ENCODE measurements around the gene OSBPL1A. TPM values are rescaled to one million over a fixed set of nuclear protein-coding genes. Genes with fewer than 3 reads are reported as not detected.
A peak's percentile ranks its signal among the peaks of the same experiment; 100 is the strongest.

Gene OSBPL1A
- total RNA-seq, 2 experiments from 2014 or later = 2.9 to 3.4 TPM

GRCh38 chr18:24214913-24215312 lies 182.7 kb downstream of the OSBPL1A start:
- intact Hi-C loops (cut with DNase I, micrococcal nuclease) = no loop called here
- no peaks in the 10 kb centered on the region for H3K36me3 Mint-ChIP-seq (ENCODE audit: low read depth)
- DNase-seq (no peak), ATAC-seq (no peak)
- ChIA-PET POLR2A (no interaction called here), CTCF (interaction anchor here (1.5 kb wide), 1 partner anchor 274 kb away, joined by 5 read pairs; no protein-coding TSS in a partner anchor)
- H3K27me3 Mint-ChIP-seq = no peaks in the 10 kb centered on the region
- no peaks in the 10 kb centered on the region for H3K4me1 Mint-ChIP-seq
- H3K4me3 Mint-ChIP-seq = no peak overlapping the region
- no peaks in the 10 kb centered on the region for H3K9me3 Mint-ChIP-seq (ENCODE audit: low read depth)
- H3K27ac Mint-ChIP-seq = no peak overlapping the region

- POLR2A ChIA-PET = no interaction called here
- Mint-ChIP-seq H3K27me3 (peaks cover 2% of the 10 kb centered on the region), H3K4me3 (no peak overlapping the region), H3K27ac (no peak overlapping the region), H3K36me3 (ENCODE audit: low read depth) (no peaks in the 10 kb centered on the region), H3K4me1 (no peaks in the 10 kb centered on the region), H3K9me3 (ENCODE audit: low read depth) (no peaks in the 10 kb centered on the region)
- CTCF ChIA-PET = interaction anchor here (1.5 kb wide), 1 partner anchor 275 kb away, joined by 5 read pairs; no protein-coding TSS in a partner anchor
- DNase-seq = no peak
- no peak for ATAC-seq
- intact Hi-C loops (cut with DNase I, micrococcal nuclease) = no loop called here
These were observed 183.5 kb downstream of the OSBPL1A start for GRCh38 chr18:24214144-24214543.

DNA sequence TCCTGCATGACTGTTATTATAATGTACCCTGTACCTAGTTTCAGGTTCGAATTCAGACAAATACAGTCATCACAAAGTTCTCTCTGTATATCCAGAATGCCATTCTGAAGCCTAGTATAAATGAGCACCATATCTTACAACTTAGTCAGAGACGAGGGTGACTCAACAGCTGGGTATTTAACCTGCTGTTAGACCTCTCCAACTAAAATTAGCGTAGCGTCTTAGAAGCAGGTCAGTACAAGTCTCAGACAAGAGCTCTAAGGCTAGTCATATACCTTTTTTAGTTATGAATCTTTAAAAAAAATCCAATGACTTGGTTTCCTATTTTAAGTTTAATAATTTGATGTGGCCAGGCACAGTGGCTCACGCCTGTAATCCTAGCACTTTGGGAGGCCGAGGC lies 184.7 kb downstream of the OSBPL1A start:
- ChIA-PET POLR2A (no interaction called here), CTCF (no interaction called here)
- H3K4me3 Mint-ChIP-seq = no peak overlapping the region
- H3K27ac Mint-ChIP-seq = no peak overlapping the region
- ATAC-seq (no peak), DNase-seq (no peak)
- peaks cover 4% of the 10 kb centered on the region for H3K4me1 Mint-ChIP-seq
- H3K36me3 Mint-ChIP-seq (ENCODE audit: low read depth) = no peaks in the 10 kb centered on the region
- H3K9me3 Mint-ChIP-seq (ENCODE audit: low read depth) = no peaks in the 10 kb centered on the region
- intact Hi-C loops (cut with DNase I, micrococcal nuclease) = no loop called here
- H3K27me3 Mint-ChIP-seq = peaks cover 2% of the 10 kb centered on the region

DNA sequence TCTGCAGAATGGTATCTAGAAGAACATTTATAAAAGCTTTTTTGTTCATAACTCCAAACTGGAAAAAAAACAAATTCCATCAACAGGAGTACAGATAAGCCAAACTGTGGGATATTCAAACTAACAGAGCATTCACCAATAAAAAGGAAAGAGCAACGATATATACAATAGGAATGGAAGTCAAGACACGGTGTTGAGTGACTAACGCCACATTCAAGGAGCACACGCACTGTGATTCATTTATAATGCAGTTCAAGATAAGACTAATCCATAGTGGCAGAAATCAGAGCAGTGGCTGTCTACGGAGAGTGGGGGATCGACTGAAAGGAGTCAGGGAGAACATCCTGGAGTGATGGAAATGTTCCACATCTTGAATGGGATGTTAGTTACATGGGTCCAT lies 188.1 kb downstream of the OSBPL1A start:
- CTCF ChIA-PET = no interaction called here
- no peaks in the 10 kb centered on the region for H3K36me3 Mint-ChIP-seq (ENCODE audit: low read depth)
- intact Hi-C loops (cut with DNase I, micrococcal nuclease) = no loop called here
- H3K4me1 Mint-ChIP-seq = peaks cover 4% of the 10 kb centered on the region
- peaks cover 2% of the 10 kb centered on the region for H3K27me3 Mint-ChIP-seq
- no peaks in the 10 kb centered on the region for H3K9me3 Mint-ChIP-seq (ENCODE audit: low read depth)
- no peak overlapping the region for H3K27ac Mint-ChIP-seq
- DNase-seq = no peak
- ATAC-seq = no peak
- H3K4me3 Mint-ChIP-seq = no peak overlapping the region
- POLR2A ChIA-PET = no interaction called here

DNA sequence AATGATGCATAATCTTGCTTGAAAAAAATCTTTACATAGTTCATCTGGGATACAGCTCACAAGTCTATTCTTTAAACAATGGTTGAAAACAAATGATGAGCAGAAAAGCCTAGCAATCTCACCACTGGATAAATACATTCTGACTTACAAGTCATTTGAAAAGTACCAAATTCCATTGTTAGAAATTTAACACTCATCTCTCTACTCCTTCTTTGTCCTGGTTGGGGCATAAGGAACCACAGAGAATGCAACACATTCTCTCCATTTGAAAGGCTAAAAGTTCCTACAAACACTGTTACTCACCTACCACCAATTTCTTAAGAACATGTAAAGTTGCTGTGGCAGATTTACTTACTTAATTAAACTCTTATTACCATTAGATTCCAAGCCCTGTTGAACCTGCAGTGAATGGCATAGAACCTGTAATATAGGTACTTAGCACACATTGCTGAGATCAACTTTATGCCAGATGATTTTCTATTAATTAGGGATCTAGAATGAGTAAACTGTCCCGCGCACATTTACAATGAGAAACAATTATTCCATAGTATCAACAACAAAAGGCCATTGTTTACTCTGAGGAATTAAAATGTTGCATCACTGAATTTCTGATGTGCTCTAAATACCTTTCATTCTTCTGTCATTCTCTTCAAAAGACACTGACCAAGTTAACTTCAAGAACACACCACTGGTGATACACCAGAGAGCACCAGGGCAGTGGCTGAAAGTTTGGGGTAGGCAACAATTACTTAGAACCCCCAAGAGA lies 189.2 kb downstream of the OSBPL1A start:
- H3K9me3 Mint-ChIP-seq (ENCODE audit: low read depth) = no peaks in the 10 kb centered on the region
- intact Hi-C loops (cut with DNase I, micrococcal nuclease) = no loop called here
- peaks cover 2% of the 10 kb centered on the region for H3K27me3 Mint-ChIP-seq
- H3K36me3 Mint-ChIP-seq (ENCODE audit: low read depth) = no peaks in the 10 kb centered on the region
- ChIA-PET POLR2A (no interaction called here), CTCF (no interaction called here)
- no peak overlapping the region for H3K4me3 Mint-ChIP-seq
- no peak overlapping the region for H3K27ac Mint-ChIP-seq
- ATAC-seq = peak; percentile 69
- DNase-seq = no peak
- peaks cover 4% of the 10 kb centered on the region for H3K4me1 Mint-ChIP-seq

DNA sequence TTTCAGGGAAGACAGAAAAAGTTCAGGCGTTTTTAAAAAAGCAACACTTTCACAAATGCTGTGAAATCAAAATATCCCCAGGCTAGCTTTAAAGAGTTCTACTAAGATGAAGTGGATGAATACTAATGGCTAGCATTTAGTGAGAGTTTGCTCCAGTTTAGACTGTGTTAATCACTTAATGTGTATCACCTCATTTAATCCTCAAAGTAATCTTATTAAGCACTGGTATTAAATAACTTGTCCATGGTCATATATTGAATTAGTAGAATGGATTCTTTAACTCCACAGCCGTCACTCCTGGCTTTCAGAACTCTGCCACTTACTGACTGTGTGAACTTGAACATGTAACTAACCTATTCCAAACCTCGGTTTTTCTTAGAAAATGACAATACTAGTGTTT lies 192.7 kb downstream of the OSBPL1A start:
- DNase-seq (no peak), ATAC-seq (no peak)
- ChIA-PET POLR2A (no interaction called here), CTCF (interaction anchor here (1.1 kb wide), 1 partner anchor 18 kb away, joined by 4 read pairs; no protein-coding TSS in a partner anchor)
- Mint-ChIP-seq H3K36me3 (ENCODE audit: low read depth) (no peaks in the 10 kb centered on the region), H3K4me1 (peaks cover 4% of the 10 kb centered on the region), H3K27me3 (peaks cover 2% of the 10 kb centered on the region), H3K4me3 (no peak overlapping the region), H3K27ac (no peak overlapping the region), H3K9me3 (ENCODE audit: low read depth) (no peaks in the 10 kb centered on the region)
- intact Hi-C loops (cut with DNase I, micrococcal nuclease) = no loop called here

- Mint-ChIP-seq H3K9me3 (ENCODE audit: low read depth) (no peaks in the 10 kb centered on the region), H3K36me3 (ENCODE audit: low read depth) (no peaks in the 10 kb centered on the region), H3K4me3 (no peak overlapping the region), H3K4me1 (no peaks in the 10 kb centered on the region), H3K27ac (no peak overlapping the region), H3K27me3 (no peaks in the 10 kb centered on the region)
- ATAC-seq (no peak), DNase-seq (no peak)
- ChIA-PET POLR2A (interaction anchor here (0.6 to 0.7 kb wide), 2 partner anchors 17 to 76 kb away, joined by 3 to 6 read pairs; no protein-coding TSS in a partner anchor), CTCF (interaction anchor here (0.5 to 1.1 kb wide), 5 partner anchors 36 to 320 kb away, joined by 3 read pairs; no protein-coding TSS in a partner anchor)
- intact Hi-C loops (cut with DNase I, micrococcal nuclease) = no loop called here
These were observed 195.6 kb downstream of the OSBPL1A start for GRCh38 chr18:24201699-24202687.

DNA sequence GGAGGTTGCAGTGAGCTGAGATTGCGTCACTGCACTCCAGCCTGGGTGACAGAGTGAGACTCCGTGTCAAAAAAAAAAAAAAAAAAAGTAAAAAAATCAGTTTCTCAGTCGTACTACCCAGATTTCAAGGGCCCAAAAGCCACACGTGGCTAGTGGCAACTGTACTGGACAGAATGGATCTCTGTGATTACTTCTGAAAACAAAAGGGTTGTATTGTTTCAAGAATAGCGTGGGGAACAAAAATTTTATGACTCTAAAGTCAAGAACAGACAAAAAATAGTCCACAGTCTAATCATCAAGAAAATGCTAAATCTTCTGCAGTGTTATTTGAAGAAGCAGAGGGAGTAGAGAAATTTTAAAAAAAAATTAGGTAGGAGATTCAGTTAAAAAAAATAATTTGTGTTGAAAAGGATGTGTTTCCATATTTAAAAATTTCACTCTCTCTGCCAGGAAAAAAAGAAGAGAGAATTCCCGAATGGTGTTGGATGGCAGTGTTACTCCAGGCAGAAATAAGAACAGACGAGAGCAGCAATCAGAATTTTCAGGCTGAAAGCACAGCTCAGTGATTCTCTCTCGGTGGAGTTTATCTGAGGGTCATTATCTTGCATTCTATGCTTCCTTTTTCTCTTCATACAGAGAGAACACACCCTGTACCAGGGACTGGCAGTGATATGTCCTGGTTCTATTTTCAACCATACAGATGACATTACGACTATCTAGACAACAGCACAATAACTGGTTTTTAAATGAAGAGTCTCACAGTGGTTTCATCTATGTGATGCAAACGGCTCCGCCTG lies 196.9 kb downstream of the OSBPL1A start:
- ATAC-seq (no peak), DNase-seq (no peak)
- Mint-ChIP-seq H3K36me3 (ENCODE audit: low read depth) (no peaks in the 10 kb centered on the region), H3K4me1 (no peaks in the 10 kb centered on the region), H3K27ac (no peak overlapping the region), H3K27me3 (no peaks in the 10 kb centered on the region), H3K9me3 (ENCODE audit: low read depth) (no peaks in the 10 kb centered on the region), H3K4me3 (no peak overlapping the region)
- POLR2A ChIA-PET = no interaction called here
- intact Hi-C loops (cut with DNase I, micrococcal nuclease) = no loop called here
- CTCF ChIA-PET = interaction anchor here (0.7 kb wide), 1 partner anchor 105 kb away, joined by 4 read pairs; no protein-coding TSS in a partner anchor

DNA sequence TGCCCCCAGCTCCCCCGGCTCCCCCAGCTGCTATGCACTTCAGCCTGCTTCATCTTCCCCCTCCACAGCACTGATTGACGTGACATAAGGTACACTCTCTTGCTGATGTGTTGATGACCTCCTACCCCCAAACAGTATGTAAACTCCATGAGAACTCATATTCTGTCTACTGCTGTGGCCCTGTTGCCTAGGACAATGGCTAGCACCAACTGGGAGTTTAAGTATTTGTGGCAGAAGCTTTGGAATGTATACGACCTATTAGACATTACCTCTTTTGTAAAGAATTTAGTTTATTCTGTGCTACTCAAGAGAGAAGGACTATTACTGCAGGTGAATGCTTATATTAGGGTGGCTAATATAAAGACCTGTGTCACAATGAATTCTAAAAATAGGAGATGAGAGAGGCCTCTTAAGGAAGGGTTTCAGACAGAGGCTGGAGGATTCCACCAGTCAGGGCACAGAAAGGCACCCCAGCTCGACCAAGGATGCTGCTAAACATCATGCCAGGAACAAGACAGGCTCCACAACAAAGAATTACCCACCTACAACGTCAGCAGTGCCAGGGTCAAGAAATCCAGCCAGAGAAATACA lies 198.2 kb downstream of the OSBPL1A start:
- H3K9me3 Mint-ChIP-seq (ENCODE audit: low read depth) = no peaks in the 10 kb centered on the region
- no peaks in the 10 kb centered on the region for H3K4me1 Mint-ChIP-seq
- ATAC-seq (no peak), DNase-seq (no peak)
- POLR2A ChIA-PET = no interaction called here
- CTCF ChIA-PET = no interaction called here
- no peaks in the 10 kb centered on the region for H3K27me3 Mint-ChIP-seq
- no peak overlapping the region for H3K27ac Mint-ChIP-seq
- no peak overlapping the region for H3K4me3 Mint-ChIP-seq
- no peaks in the 10 kb centered on the region for H3K36me3 Mint-ChIP-seq (ENCODE audit: low read depth)
- intact Hi-C loops (cut with DNase I, micrococcal nuclease) = no loop called here

DNA sequence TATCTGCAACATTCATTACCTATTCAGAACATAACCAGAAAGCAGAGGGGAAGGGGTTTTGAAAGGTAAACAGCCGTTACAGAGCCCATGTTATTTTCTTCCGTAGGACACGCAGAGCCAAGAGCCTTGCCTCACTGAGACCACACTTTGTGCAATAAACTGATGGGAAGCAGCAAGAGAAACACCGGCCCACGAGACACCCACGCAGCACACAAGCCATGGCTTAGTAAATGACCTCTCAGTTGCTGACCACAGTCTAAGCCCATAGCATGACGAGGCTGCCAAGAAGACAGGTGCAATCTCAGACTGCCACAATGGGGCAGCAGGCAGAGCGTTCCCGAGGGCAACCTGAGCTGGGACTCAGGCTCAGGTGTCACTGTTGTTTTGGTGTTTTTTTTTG lies 199.2 kb downstream of the OSBPL1A start:
- no peak overlapping the region for H3K27ac Mint-ChIP-seq
- ChIA-PET POLR2A (no interaction called here), CTCF (no interaction called here)
- no peaks in the 10 kb centered on the region for H3K36me3 Mint-ChIP-seq (ENCODE audit: low read depth)
- DNase-seq (no peak), ATAC-seq (no peak)
- H3K27me3 Mint-ChIP-seq = no peaks in the 10 kb centered on the region
- no peaks in the 10 kb centered on the region for H3K4me1 Mint-ChIP-seq
- no peak overlapping the region for H3K4me3 Mint-ChIP-seq
- intact Hi-C loops (cut with DNase I, micrococcal nuclease) = no loop called here
- no peaks in the 10 kb centered on the region for H3K9me3 Mint-ChIP-seq (ENCODE audit: low read depth)

- Mint-ChIP-seq H3K27ac (no peak overlapping the region), H3K4me1 (no peaks in the 10 kb centered on the region), H3K36me3 (ENCODE audit: low read depth) (no peaks in the 10 kb centered on the region), H3K9me3 (ENCODE audit: low read depth) (no peaks in the 10 kb centered on the region), H3K4me3 (no peak overlapping the region), H3K27me3 (peaks cover 1% of the 10 kb centered on the region)
- ChIA-PET POLR2A (no interaction called here), CTCF (interaction anchor here (1.5 kb wide), 1 partner anchor 19 kb away, joined by 3 read pairs; no protein-coding TSS in a partner anchor)
- intact Hi-C loops (cut with DNase I, micrococcal nuclease) = no loop called here
- DNase-seq (no peak), ATAC-seq (no peak)
These were observed 200.2 kb downstream of the OSBPL1A start for GRCh38 chr18:24197412-24197811.
